ENCODE data around the gene TOLLIP.

DNA sequence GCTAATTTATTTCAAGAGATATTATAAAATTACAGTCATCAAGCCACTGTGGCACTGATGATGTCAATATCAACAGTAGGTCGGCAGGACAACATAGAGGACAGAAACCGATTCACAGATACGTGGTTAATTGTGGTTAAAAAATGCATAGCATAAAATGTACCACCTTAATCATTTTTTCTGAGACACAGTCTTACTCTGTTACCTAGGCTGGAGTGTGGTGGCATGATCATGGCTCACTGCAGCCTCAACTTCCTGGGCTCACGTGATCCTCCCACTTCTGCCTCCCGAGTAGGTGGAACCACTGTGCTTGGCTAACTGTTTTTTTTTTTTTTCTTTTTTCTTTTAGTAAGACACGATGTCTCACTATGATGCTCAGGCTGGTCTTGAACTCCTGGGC is 21.0 kb upstream of the TOLLIP start:
- TF ChIP-seq POLR2A (IDR thresholded peaks at IDR 0.05; ENCODE audit: low read depth, low read length) (no peak), POLR2AphosphoS5 (IDR thresholded peaks at IDR 0.05; ENCODE audit: low read depth, low read length) (no peak), TAF1 (IDR thresholded peaks at IDR 0.05; ENCODE audit: borderline replicate concordance, low read depth, low read length) (no peak)
